Uterus (tissue), 4 donors: Measurements from ENCODE around the gene SYT2. TPM values are rescaled to one million over a fixed set of nuclear protein-coding genes. Genes with fewer than 3 reads are reported as not detected.
A peak's percentile ranks its signal among the peaks of the same experiment; 100 is the strongest.

Source experiments
- DNase-seq, 2 donors: peaks; one replicate each; pipeline ENCODE4 v3.0.0-alpha.2; 2019 to 2020
- H3K27ac ChIP-seq, 2 donors: fragments of 200-600 bp; sonication (generic); 1 replicate in 1 of 2; 2 replicates in 1 of 2; pipeline ENCODE4 v1.5.1; 2016 to 2018
- H3K27me3 ChIP-seq, 2 donors: fragments of 200-600 bp; sonication (generic); one replicate each; pipeline ENCODE4 v1.5.1; 2018 to 2019; ENCODE audit warnings: control low read depth in 1 of 2
- H3K36me3 ChIP-seq, 2 donors: fragments of 200-600 bp; sonication (generic); one replicate each; pipeline ENCODE4 v1.5.1; 2019; ENCODE audit warnings: control low read depth in 1 of 2
- H3K4me1 ChIP-seq, 2 donors: fragments of 200-600 bp; sonication (generic); one replicate each; pipeline ENCODE4 v1.5.1; 2018 to 2019; ENCODE audit warnings: control low read depth in 1 of 2
- H3K4me3 ChIP-seq, 2 donors: fragments of 200-600 bp; sonication (generic); 1 replicate in 1 of 2; 2 replicates in 1 of 2; pipeline ENCODE4 v1.5.1; 2018 to 2019; ENCODE audit warnings: mild to moderate bottlenecking in 1 of 2
- H3K9me3 ChIP-seq, 2 donors: fragments of 200-600 bp; sonication (generic); one replicate each; pipeline ENCODE4 v1.5.1; 2019; ENCODE audit warnings: control low read depth in 1 of 2
- POLR2A ChIP-seq, 2 donors: fragments of 450-650 bp; IDR thresholded peaks; one replicate each; pipeline ENCODE4 v1.6.1; 2016; ENCODE audit warnings: antibody characterized with exemption in 2 of 2, mild to moderate bottlenecking in 1 of 2, moderate library complexity in 1 of 2
- intact Hi-C: fragments of 100-400 bp; cut with DNase I; formaldehyde crosslinking; loops from one replicate; pipeline ENCODE4 v1.15.1; 2023; ENCODE audit warnings: low total_unique reads
- total RNA-seq, 4 donors: library from RNA; depleted of rRNA in 3 of 4; stranded (reverse); fragments of >200 nt in 3 of 4; gene quantifications; one replicate each; pipeline versions ENCODE4 v1.1.0 to v1.2.4, GENCODE V29; 2014 to 2023
- TF ChIP-seq, protein P1 (sequence below), 4 experiments: fragments of 200-600 bp in 2 of 4; fragments of 450-650 bp in 2 of 4; sonication (generic) in 2 of 4; IDR thresholded peaks; one replicate each; pipeline ENCODE4 v1.5.1; 2016 to 2019; ENCODE audit warnings: antibody characterized with exemption in 4 of 4, mild to moderate bottlenecking in 2 of 4, moderate library complexity in 1 of 4
- donor health status: DM: yes; HTN: yes; CAD: no.

Gene SYT2
- total RNA-seq, 4 donors from 2014 or later = 1.1 TPM; not detected in 3

DNA sequence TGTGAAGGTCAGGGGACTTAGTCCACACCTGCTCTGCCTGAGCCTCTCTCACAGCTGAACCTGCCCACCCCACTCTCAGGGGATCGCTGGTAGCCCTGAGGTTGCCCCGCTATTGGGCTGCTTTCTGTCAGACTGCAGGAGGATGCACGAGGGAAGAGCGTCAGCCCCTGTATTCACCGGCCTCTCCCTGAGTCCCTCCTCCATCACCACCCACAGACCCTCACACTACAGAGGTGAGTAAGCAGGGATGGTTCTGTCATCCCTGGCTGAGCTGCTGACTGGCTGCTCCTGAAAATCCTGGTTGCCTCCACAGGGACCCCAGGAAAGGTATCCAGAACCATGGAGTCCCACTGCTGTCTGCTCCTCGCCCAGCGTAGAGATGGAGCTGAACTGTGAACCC lies 118.7 kb downstream of the SYT2 start:
- H3K4me1 ChIP-seq = peaks cover under 1 to 6% of the 10 kb centered on the region in 2 donors
- H3K9me3 ChIP-seq = no peaks in the 10 kb centered on the region
- peak overlapping the region; percentile 87 to 100 for H3K27ac ChIP-seq
- no peak for DNase-seq
- H3K36me3 ChIP-seq = no peaks in the 10 kb centered on the region
- intact Hi-C loops = no loop called here
- no peak for TF ChIP-seq POLR2A (IDR thresholded peaks at IDR 0.05)
- TF ChIP-seq, protein P1, sequence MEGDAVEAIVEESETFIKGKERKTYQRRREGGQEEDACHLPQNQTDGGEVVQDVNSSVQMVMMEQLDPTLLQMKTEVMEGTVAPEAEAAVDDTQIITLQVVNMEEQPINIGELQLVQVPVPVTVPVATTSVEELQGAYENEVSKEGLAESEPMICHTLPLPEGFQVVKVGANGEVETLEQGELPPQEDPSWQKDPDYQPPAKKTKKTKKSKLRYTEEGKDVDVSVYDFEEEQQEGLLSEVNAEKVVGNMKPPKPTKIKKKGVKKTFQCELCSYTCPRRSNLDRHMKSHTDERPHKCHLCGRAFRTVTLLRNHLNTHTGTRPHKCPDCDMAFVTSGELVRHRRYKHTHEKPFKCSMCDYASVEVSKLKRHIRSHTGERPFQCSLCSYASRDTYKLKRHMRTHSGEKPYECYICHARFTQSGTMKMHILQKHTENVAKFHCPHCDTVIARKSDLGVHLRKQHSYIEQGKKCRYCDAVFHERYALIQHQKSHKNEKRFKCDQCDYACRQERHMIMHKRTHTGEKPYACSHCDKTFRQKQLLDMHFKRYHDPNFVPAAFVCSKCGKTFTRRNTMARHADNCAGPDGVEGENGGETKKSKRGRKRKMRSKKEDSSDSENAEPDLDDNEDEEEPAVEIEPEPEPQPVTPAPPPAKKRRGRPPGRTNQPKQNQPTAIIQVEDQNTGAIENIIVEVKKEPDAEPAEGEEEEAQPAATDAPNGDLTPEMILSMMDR (IDR thresholded peaks at IDR 0.05) = no peak
- H3K4me3 ChIP-seq = no peak overlapping the region
- H3K27me3 ChIP-seq = no peaks in the 10 kb centered on the region

DNA sequence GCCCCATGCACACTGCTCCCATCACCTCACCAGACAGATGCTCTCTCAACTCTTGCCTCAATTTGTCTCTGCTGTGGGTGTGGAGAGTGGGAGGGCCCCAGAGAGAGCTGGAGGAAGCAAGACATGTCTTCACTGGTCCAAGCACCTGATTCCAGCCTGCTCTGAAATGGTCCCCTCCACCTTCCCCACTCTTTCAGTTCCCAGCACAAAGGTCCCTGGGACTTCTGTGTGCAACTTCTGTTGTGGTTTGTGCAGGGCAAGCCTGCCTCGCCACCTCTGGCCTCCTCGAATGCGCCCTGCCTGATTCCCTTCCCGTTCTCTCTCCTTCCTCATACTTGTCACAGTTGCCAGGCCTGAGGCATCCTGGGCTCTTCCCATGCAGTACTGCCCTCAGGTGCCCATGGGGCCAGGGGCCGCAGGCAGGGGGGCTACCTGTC lies 119.3 kb downstream of the SYT2 start:
- Histone ChIP-seq H3K9me3 (no peaks in the 10 kb centered on the region), H3K27me3 (no peaks in the 10 kb centered on the region), H3K4me3 (no peak overlapping the region), H3K4me1 (peaks cover 6% of the 10 kb centered on the region in 2 donors), H3K27ac (peak overlapping the region; percentile 87 to 100), H3K36me3 (no peaks in the 10 kb centered on the region)
- DNase-seq = no peak
- intact Hi-C loops = no loop called here
- no peak for TF ChIP-seq POLR2A (IDR thresholded peaks at IDR 0.05)
- TF ChIP-seq, protein P1 (IDR thresholded peaks at IDR 0.05) = no peak

DNA sequence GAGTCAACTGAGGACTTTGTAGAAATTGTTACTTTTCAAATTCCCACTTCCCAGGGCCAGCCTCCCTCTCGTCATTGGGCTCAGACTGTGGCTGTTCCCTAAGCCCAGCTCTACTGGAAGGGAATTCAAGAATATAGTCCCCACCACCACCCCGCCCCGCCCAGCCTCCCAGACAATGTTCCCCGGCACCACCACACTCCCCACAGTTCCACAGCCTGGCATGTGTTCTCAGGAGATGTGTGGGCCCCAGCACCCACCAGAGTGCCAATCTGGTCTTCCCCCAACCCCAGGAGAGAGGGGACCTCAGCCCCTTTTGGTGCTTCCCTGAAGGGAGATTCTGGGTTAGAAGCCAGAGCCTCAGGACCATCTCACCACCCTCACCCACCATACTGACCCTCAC lies 120.1 kb downstream of the SYT2 start:
- H3K27me3 ChIP-seq = no peaks in the 10 kb centered on the region
- H3K27ac ChIP-seq = peak overlapping the region; percentile 87 to 100
- H3K36me3 ChIP-seq = no peaks in the 10 kb centered on the region
- H3K4me1 ChIP-seq = peaks cover 6 to 10% of the 10 kb centered on the region in 2 donors
- H3K9me3 ChIP-seq = no peaks in the 10 kb centered on the region
- TF ChIP-seq, protein P1 (IDR thresholded peaks at IDR 0.05) = no peak
- TF ChIP-seq POLR2A (IDR thresholded peaks at IDR 0.05) = no peak
- H3K4me3 ChIP-seq = no peak overlapping the region
- DNase-seq = no peak
- intact Hi-C loops = no loop called here

DNA sequence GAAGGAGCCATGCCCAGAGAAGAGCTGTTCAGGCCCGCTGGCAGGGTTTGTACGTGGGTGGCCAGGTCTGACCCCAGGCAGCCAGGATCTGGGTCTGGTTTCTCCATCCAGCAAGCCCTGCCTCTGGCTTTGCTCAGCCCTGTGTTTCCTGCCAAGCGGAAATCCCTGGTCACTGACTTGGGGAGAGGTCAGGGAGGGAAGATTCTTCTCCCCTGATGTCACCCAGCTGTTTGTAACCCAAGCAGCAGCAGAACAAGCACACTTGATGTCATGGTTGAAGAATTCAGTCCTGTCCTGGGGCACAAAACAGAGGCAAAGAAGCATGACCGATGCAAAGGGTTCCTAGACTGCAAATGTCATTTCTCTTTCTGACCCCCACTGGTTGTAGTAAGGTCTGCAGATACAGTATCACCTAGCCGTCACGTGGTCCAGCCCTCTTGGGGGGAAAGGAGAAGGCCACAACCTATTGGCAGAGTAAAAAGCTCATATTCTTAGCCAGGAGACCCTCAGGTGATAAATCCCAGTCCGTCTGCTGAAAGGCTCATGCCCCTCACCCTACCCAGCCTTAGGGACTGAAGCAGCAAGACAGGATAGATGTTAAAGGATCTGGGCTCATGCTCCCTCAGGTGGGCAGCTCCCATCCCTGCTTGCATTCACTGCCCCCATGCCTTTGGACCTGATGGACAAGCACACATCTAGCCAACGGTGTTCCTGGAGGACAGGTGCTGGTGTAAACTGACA lies 120.9 kb downstream of the SYT2 start:
- H3K36me3 ChIP-seq = no peaks in the 10 kb centered on the region
- TF ChIP-seq, protein P1 (IDR thresholded peaks at IDR 0.05) = peak in 1 of 4 experiments; percentile 10
- peak; percentile 23 to 30 for TF ChIP-seq POLR2A (IDR thresholded peaks at IDR 0.05)
- peaks cover 6 to 14% of the 10 kb centered on the region in 2 donors for H3K4me1 ChIP-seq
- H3K27me3 ChIP-seq = no peaks in the 10 kb centered on the region
- peak overlapping the region; percentile 87 to 100 for H3K27ac ChIP-seq
- no peaks in the 10 kb centered on the region for H3K9me3 ChIP-seq
- DNase-seq = peak; percentile 92 to 95
- intact Hi-C loops = no loop called here
- H3K4me3 ChIP-seq = no peak overlapping the region

DNA sequence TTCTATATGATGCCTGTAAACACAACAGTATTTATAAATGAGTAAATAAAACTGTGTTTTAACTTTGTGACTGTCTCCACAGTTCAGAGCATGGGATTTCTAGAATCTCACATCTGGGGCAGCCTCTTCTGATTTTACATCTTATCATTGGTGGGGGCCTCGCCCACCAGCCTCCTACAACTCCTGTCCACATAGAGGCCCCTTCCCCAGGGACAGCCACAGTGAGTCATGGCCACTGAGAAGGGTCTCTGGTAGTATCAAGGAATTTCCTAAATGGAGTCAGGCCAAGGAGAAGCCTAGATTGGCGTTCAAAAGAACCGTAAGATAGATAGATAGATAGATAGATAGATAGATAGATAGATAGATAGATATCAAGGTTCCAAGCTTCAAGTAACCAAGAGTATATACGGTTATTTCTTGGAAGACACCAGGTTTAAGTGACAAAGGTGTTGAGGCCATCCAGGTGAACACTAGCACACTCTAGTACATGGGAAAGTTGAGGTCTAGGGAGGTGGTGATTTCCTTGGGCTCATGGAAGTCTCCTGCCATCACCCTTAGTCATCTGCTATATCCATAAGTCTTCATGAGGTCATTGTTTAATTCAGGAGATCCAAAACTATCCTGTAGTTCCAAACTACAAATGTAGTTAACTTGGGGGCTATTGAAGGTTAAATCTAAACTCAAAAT lies 121.6 kb downstream of the SYT2 start:
- no peak for DNase-seq
- H3K4me1 ChIP-seq = peaks cover 6 to 14% of the 10 kb centered on the region in 2 donors
- H3K9me3 ChIP-seq = no peaks in the 10 kb centered on the region
- no peak overlapping the region for H3K4me3 ChIP-seq
- intact Hi-C loops = no loop called here
- H3K27ac ChIP-seq = peak overlapping the region; percentile 87 to 100
- no peaks in the 10 kb centered on the region for H3K27me3 ChIP-seq
- H3K36me3 ChIP-seq = no peaks in the 10 kb centered on the region
- no peak for TF ChIP-seq POLR2A (IDR thresholded peaks at IDR 0.05)
- TF ChIP-seq, protein P1 (IDR thresholded peaks at IDR 0.05) = no peak
